Measurements from ENCODE around the gene CTNND2.
A peak's percentile ranks its signal among the peaks of the same experiment; 100 is the strongest.
"Not testable (repeated sequence)": the region's sequence is repeated elsewhere in the genome, so short reads cannot be mapped to it uniquely, and the experiment has no call there.

Gene CTNND2

GRCh38 chr5:11857391-11857790 lies 46.9 kb downstream of the CTNND2 start:
- DNase-seq = no peak

- no peak for DNase-seq
These were observed 49.3 kb downstream of the CTNND2 start for GRCh38 chr5:11854936-11855335.

- DNase-seq = no peak
These were observed 50.5 kb downstream of the CTNND2 start for GRCh38 chr5:11853796-11854195.

- no peak for DNase-seq
These were observed 51.1 kb downstream of the CTNND2 start for GRCh38 chr5:11853140-11853539.

GRCh38 chr5:11852717-11853087 lies 51.5 kb downstream of the CTNND2 start:
- no peak for DNase-seq

GRCh38 chr5:11851965-11852716 lies 52.1 kb downstream of the CTNND2 start:
- no peak for DNase-seq

- DNase-seq = no peak
These were observed 52.8 kb downstream of the CTNND2 start for GRCh38 chr5:11851416-11851815.

GRCh38 chr5:11828566-11828965 lies 75.7 kb downstream of the CTNND2 start:
- not testable (repeated sequence) for DNase-seq

GRCh38 chr5:11822598-11822997 lies 81.6 kb downstream of the CTNND2 start:
- no peak for DNase-seq

GRCh38 chr5:11815916-11816315 lies 88.3 kb downstream of the CTNND2 start:
- DNase-seq = no peak

GRCh38 chr5:11815481-11815880 lies 88.8 kb downstream of the CTNND2 start:
- DNase-seq = no peak

- no peak for DNase-seq
These were observed 89.9 kb downstream of the CTNND2 start for GRCh38 chr5:11814373-11814772.

- no peak for DNase-seq
These were observed 94.8 kb downstream of the CTNND2 start for GRCh38 chr5:11809407-11809806.

GRCh38 chr5:11803436-11803835 lies 100.8 kb downstream of the CTNND2 start:
- DNase-seq = no peak

GRCh38 chr5:11801061-11801460 lies 103.2 kb downstream of the CTNND2 start:
- no peak for DNase-seq

GRCh38 chr5:11797132-11797531 lies 107.1 kb downstream of the CTNND2 start:
- DNase-seq = peak; percentile 1

- no peak for DNase-seq
These were observed 110.8 kb downstream of the CTNND2 start for GRCh38 chr5:11793396-11793795.

GRCh38 chr5:11792621-11793020 lies 111.6 kb downstream of the CTNND2 start:
- no peak for DNase-seq

GRCh38 chr5:11791792-11792191 lies 112.5 kb downstream of the CTNND2 start:
- DNase-seq = no peak

- DNase-seq = no peak
These were observed 114.0 kb downstream of the CTNND2 start for GRCh38 chr5:11790201-11790600.

- no peak for DNase-seq
These were observed 118.4 kb downstream of the CTNND2 start for GRCh38 chr5:11785771-11786352.

GRCh38 chr5:11780641-11781345 lies 123.5 kb downstream of the CTNND2 start:
- DNase-seq = no peak

GRCh38 chr5:11777096-11777495 lies 127.2 kb downstream of the CTNND2 start:
- no peak for DNase-seq

GRCh38 chr5:11770310-11770709 lies 133.9 kb downstream of the CTNND2 start:
- no peak for DNase-seq

All from fibroblast of skin of scalp (primary cell).